Colonic mucosa (tissue), 4 donors: Measurements from ENCODE around the gene AMER2. TPM values are rescaled to one million over a fixed set of nuclear protein-coding genes. Genes with fewer than 3 reads are reported as not detected.

Experiments used
- DNase-seq: peaks from one replicate; pipeline ENCODE4 v3.0.0-alpha.2; 2020
- H3K27ac ChIP-seq: fragments of 200-600 bp; one replicate; pipeline ENCODE4 v1.8.0; 2021
- H3K27me3 ChIP-seq: fragments of 200-600 bp; one replicate; pipeline ENCODE4 v1.8.0; 2021
- H3K36me3 ChIP-seq: fragments of 200-600 bp; one replicate; pipeline ENCODE4 v1.8.0; 2021
- H3K4me1 ChIP-seq: fragments of 200-600 bp; one replicate; pipeline ENCODE4 v1.8.0; 2021; ENCODE audit warnings: mild to moderate bottlenecking
- H3K4me3 ChIP-seq: fragments of 200-600 bp; one replicate; pipeline ENCODE4 v1.8.0; 2021
- H3K9ac ChIP-seq, 2 donors: one replicate each; pipeline ENCODE4 v1.7.0; 2013; ENCODE audit warnings: control low read depth in 2 of 2, low read depth in 2 of 2, low read length in 2 of 2
- H3K9me3 ChIP-seq: fragments of 200-600 bp; one replicate; pipeline ENCODE4 v1.8.0; 2021
- intact Hi-C: fragments of 100-400 bp; cut with DNase I; formaldehyde crosslinking; loops from one replicate; pipeline ENCODE4 v1.14.1; 2022
- total RNA-seq, 2 donors: library from RNA; stranded (reverse); fragmentation: NEBNext Ultra II Directional in 1 of 2; extraction: Animal tissue kit (Norgen Biotek cat#: 25700) in 1 of 2; gene quantifications; one replicate each; pipeline ENCODE4 v1.2.1, GENCODE V29; 2021
- TF ChIP-seq, protein P1 (sequence below): fragments of 200-600 bp; IDR thresholded peaks from one replicate; pipeline ENCODE4 v1.8.0; 2022; ENCODE audit warnings: antibody characterized with exemption, mild to moderate bottlenecking
- donor health status: healthy.
- donor health status: DM: no; HTN: no; CAD: no.
- donor health status: DM: no; HTN: no; CAD: no.

Gene AMER2
- total RNA-seq, 2 donors from 2014 or later: 0.08 TPM; not detected in 1

DNA sequence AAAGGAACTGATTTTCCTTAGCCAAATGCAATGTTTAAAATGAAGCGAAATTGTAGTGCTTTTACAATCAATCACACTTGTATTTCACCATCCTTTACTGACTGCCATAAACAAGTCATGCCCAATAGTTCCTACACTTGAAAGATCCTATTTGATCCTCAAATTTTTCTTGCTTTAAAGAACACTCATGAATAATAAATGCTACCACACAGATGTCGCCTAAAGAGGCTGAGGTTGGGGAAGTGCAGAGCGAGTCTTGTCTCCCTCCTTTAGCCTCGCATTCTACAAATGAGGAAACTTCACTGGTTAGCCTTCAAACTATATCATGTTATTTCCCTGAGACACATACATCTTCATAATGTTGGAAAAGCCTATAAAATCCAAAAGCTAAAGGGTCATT is 18.7 kb upstream of the AMER2 start:
- no peaks in the 10 kb centered on the region for H3K27me3 ChIP-seq
- H3K27ac ChIP-seq: no peak overlapping the region
- H3K4me1 ChIP-seq: no peaks in the 10 kb centered on the region
- H3K4me3 ChIP-seq: no peak overlapping the region
- H3K36me3 ChIP-seq: no peaks in the 10 kb centered on the region
- TF ChIP-seq, protein P1, sequence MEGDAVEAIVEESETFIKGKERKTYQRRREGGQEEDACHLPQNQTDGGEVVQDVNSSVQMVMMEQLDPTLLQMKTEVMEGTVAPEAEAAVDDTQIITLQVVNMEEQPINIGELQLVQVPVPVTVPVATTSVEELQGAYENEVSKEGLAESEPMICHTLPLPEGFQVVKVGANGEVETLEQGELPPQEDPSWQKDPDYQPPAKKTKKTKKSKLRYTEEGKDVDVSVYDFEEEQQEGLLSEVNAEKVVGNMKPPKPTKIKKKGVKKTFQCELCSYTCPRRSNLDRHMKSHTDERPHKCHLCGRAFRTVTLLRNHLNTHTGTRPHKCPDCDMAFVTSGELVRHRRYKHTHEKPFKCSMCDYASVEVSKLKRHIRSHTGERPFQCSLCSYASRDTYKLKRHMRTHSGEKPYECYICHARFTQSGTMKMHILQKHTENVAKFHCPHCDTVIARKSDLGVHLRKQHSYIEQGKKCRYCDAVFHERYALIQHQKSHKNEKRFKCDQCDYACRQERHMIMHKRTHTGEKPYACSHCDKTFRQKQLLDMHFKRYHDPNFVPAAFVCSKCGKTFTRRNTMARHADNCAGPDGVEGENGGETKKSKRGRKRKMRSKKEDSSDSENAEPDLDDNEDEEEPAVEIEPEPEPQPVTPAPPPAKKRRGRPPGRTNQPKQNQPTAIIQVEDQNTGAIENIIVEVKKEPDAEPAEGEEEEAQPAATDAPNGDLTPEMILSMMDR: no peak
- intact Hi-C loops: no loop called here
- no peaks in the 10 kb centered on the region for H3K9me3 ChIP-seq
- no peak overlapping the region for H3K9ac ChIP-seq
- DNase-seq: no peak

DNA sequence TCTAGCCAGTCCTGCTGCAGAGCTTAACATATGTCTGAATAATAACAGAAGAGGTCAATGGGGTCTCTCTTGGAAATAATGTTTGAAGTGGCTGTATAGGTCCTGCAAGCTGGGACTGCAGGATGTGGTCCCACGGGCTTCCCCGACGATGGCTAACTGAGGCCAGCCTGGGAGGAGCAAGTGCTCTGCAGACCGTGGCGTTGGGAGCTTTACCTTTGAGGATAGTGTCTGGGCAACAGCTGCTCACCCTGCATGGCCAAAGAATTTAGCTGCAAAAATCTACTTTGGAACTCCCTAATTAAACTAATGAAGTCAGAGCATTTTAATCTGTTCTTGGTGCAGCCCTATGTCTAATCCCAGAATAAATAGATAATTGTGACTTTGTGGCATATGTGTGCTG is 18.2 kb upstream of the AMER2 start:
- Histone ChIP-seq H3K4me1 (no peaks in the 10 kb centered on the region), H3K9ac (no peak overlapping the region), H3K27ac (no peak overlapping the region), H3K36me3 (no peaks in the 10 kb centered on the region), H3K4me3 (no peak overlapping the region), H3K9me3 (no peaks in the 10 kb centered on the region), H3K27me3 (no peaks in the 10 kb centered on the region)
- no peak for DNase-seq
- intact Hi-C loops: no loop called here
- TF ChIP-seq, protein P1: no peak

DNA sequence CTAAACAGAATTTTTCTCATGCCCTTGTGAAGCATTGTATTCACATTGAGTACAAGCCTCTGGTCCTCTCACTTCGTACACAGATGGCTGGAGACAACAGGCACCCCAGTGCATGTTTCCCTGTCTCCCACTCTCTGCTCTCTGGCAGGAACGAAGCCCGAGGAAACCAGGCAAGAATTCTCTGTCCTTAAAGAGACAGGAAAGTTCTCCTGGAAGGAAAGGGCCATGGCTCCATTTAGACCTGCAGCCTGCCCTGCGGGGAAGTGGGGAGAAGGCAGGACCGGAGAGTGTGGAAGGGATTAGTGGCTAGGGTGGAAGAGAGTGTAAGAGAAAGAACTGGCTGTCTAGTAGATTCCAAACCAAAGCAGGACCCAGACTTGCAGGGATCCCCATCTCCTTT is 15.5 kb upstream of the AMER2 start:
- Histone ChIP-seq H3K27me3 (no peaks in the 10 kb centered on the region), H3K27ac (no peak overlapping the region), H3K9ac (no peak overlapping the region), H3K9me3 (no peaks in the 10 kb centered on the region), H3K36me3 (no peaks in the 10 kb centered on the region), H3K4me1 (no peaks in the 10 kb centered on the region), H3K4me3 (no peak overlapping the region)
- TF ChIP-seq, protein P1: no peak
- intact Hi-C loops: no loop called here
- DNase-seq: no peak

DNA sequence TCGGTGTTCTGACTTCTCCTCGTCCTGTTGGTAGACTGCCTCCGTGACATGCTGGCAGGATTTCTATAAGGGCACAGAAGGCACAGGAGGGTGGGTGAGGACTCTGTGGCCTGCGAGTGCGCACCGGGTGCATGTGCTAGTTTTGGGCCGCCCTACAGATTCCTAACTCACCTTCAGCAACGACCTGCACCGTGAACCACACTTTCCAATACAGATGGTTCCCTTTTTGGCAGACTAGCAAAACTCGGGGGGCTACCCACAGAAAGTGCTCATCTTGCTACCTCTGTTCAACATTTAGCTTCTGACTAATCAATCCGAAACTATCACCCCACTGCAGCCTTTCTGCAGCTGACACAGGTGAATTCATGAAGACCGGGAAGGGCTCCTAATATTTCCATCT is 14.1 kb upstream of the AMER2 start:
- Histone ChIP-seq H3K4me1 (no peaks in the 10 kb centered on the region), H3K9me3 (no peaks in the 10 kb centered on the region), H3K36me3 (no peaks in the 10 kb centered on the region), H3K27ac (no peak overlapping the region), H3K4me3 (no peak overlapping the region), H3K9ac (no peak overlapping the region), H3K27me3 (no peaks in the 10 kb centered on the region)
- no peak for DNase-seq
- intact Hi-C loops: no loop called here
- TF ChIP-seq, protein P1: no peak

DNA sequence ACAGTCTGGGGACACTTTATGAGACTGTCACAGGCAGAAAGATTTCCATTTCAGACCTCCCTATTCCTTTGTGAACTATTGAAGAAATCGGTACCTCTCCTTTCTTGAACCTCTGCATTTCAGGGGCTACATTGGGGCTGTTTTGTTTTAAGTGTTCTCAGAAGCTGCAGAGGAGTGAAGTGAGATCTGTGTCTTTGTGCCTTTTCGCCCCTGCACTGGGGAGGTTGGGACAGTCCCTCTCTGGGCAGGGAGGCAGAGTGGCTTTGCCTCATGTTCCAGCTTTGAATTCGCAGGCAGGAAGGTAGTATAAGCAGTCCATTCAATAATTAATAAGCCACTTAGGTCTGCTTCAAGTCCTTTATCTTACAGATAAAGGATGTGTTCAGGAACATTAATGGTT is 9.5 kb upstream of the AMER2 start:
- no peak overlapping the region for H3K4me3 ChIP-seq
- H3K9ac ChIP-seq: no peak overlapping the region
- H3K9me3 ChIP-seq: no peaks in the 10 kb centered on the region
- no peak overlapping the region for H3K27ac ChIP-seq
- TF ChIP-seq, protein P1: no peak
- no peaks in the 10 kb centered on the region for H3K27me3 ChIP-seq
- intact Hi-C loops: no loop called here
- DNase-seq: no peak
- no peaks in the 10 kb centered on the region for H3K4me1 ChIP-seq
- H3K36me3 ChIP-seq: no peaks in the 10 kb centered on the region
